GM12878 (cell line): ENCODE results near the gene TBC1D24. TPM values are rescaled to one million over a fixed set of nuclear protein-coding genes. Genes with fewer than 3 reads are reported as not detected.

Experiments used
- ATAC-seq: fragments of 200-7000 bp; cut with Tn5 transposase; 3 replicates; pipeline ENCODE4 v1.9.1; 2020; ENCODE audit warnings: mild to moderate bottlenecking, moderate library complexity
- BruUV-seq: library from RNA; stranded (reverse); fragments of 400-500 nt; replicated peaks from 2 replicates; lab custom pipeline; 2021; lab: Mats Ljungman, UMichigan
- CTCF ChIA-PET: fragments of 300-600 bp; sonication (Branson Sonifier 250); formaldehyde crosslinking; extraction: SDS; loops from one replicate; lab custom pipeline; 2021; ENCODE audit warnings: inconsistent platforms; lab: Yijun Ruan, JAX
- POLR2A ChIA-PET: fragments of 350-600 bp; formaldehyde crosslinking; extraction: SDS; loops from one replicate; lab custom pipeline; 2021; ENCODE audit warnings: inconsistent platforms; lab: Charles Lee
- RAD21 ChIA-PET: fragments of 300-600 bp; sonication (Branson Sonifier 250); formaldehyde crosslinking; loops from one replicate; lab custom pipeline; 2023; ENCODE audit warnings: antibody characterized with exemption; ENCODE audit not compliant: unreplicated experiment; lab: Charles Lee
- SMC1A ChIA-PET: fragments of 300-600 bp; sonication (Branson Sonifier 250); formaldehyde crosslinking; loops from one replicate; lab custom pipeline; 2023; ENCODE audit not compliant: unreplicated experiment, uncharacterized antibody; lab: Charles Lee
- DNase-seq: peaks from one replicate; pipeline ENCODE4 v3.0.0-alpha.2; 2011; ENCODE audit warnings: low read depth, low spot score
- FAIRE-seq: peaks from 3 replicates; lab custom pipeline; 2011; peaks lifted over from hg19 to GRCh38; lab: Jason Lieb, UNC
- H2AFZ ChIP-seq: 2 replicates; pipeline ENCODE4 v1.6.0; 2011; ENCODE audit warnings: low read depth, low read length, control low read depth; ENCODE audit not compliant: control insufficient read depth
- H3K27ac ChIP-seq: 2 replicates; pipeline ENCODE4 v1.5.1; 2011; ENCODE audit warnings: control low read depth; ENCODE audit not compliant: control insufficient read depth, insufficient read depth
- H3K27me3 ChIP-seq, 2 experiments: replicated peaks in 1 of 2; 2 replicates each; pipeline versions ENCODE4 v1.6.0 to v1.6.1; 2011; ENCODE audit warnings: low read length in 1 of 2; ENCODE audit not compliant: control insufficient read depth in 2 of 2, insufficient read depth in 2 of 2
- H3K36me3 ChIP-seq, 2 experiments: 2 replicates each; pipeline ENCODE4 v1.5.1; 2011; ENCODE audit warnings: low read length in 1 of 2; ENCODE audit not compliant: control insufficient read depth in 2 of 2, insufficient read depth in 2 of 2
- H3K4me1 ChIP-seq: 2 replicates; pipeline ENCODE4 v1.6.1; 2011; ENCODE audit warnings: mild to moderate bottlenecking, low read length, moderate library complexity, mixed read lengths; ENCODE audit not compliant: control insufficient read depth, insufficient read depth
- H3K4me2 ChIP-seq: 2 replicates; pipeline ENCODE4 v1.6.0; 2011; ENCODE audit warnings: control low read depth; ENCODE audit not compliant: control insufficient read depth, insufficient read depth
- H3K4me3 ChIP-seq: fragments of 200-600 bp; sonication (generic); 2 replicates; pipeline ENCODE4 v1.5.1; 2016
- H3K79me2 ChIP-seq: 2 replicates; pipeline ENCODE4 v1.6.0; 2011; ENCODE audit warnings: low read length; ENCODE audit not compliant: control insufficient read depth, insufficient read depth
- H3K9ac ChIP-seq: 2 replicates; pipeline ENCODE4 v1.8.0; 2011; ENCODE audit warnings: low read length, control low read depth, mixed read lengths; ENCODE audit not compliant: control insufficient read depth, insufficient read depth
- H3K9me3 ChIP-seq: replicated peaks from 3 replicates; pipeline ENCODE4 v1.5.1; 2011; ENCODE audit warnings: mild to moderate bottlenecking, low read length; ENCODE audit not compliant: control insufficient read depth, insufficient read depth
- H4K20me1 ChIP-seq: 2 replicates; pipeline ENCODE4 v1.6.0; 2011; ENCODE audit not compliant: control insufficient read depth, insufficient read depth
- ATF3 ChIP-seq: IDR thresholded peaks from 2 replicates; pipeline ENCODE4 v1.6.1; 2011; ENCODE audit warnings: low read depth, mild to moderate bottlenecking, low read length, moderate library complexity, borderline replicate concordance; ENCODE audit errors: extremely low read depth
- EGR1 ChIP-seq, 2 experiments: IDR thresholded peaks; 1 replicate in 1 of 2; 2 replicates in 1 of 2; pipeline ENCODE4 v1.6.1; 2011 to 2012; ENCODE audit warnings: low read depth in 2 of 2, low read length in 2 of 2, borderline replicate concordance in 1 of 2, mild to moderate bottlenecking in 1 of 2, moderate library complexity in 1 of 2
- IRF4 ChIP-seq: IDR thresholded peaks from 2 replicates; pipeline ENCODE4 v1.6.1; 2011; ENCODE audit warnings: low read depth, low read length
- MEF2B ChIP-seq: fragments of 450-650 bp; IDR thresholded peaks from 2 replicates; pipeline ENCODE4 v1.6.1; 2018; ENCODE audit warnings: mild to moderate bottlenecking, moderate library complexity; ENCODE audit not compliant: partially characterized antibody, poor library complexity, severe bottlenecking
- MTA3 ChIP-seq: IDR thresholded peaks from 2 replicates; pipeline ENCODE4 v1.6.1; 2012; ENCODE audit warnings: low read length, inconsistent platforms, borderline replicate concordance
- NFIC ChIP-seq: IDR thresholded peaks from 2 replicates; pipeline ENCODE4 v1.6.1; 2012; ENCODE audit warnings: low read depth, mild to moderate bottlenecking, inconsistent platforms, low read length, moderate library complexity
- NFYB ChIP-seq: IDR thresholded peaks from 2 replicates; pipeline ENCODE4 v1.6.1; 2011; ENCODE audit warnings: low read depth, mild to moderate bottlenecking, low read length, improper control_type of control experiment, moderate library complexity; ENCODE audit not compliant: insufficient read depth
- NKRF ChIP-seq: fragments of 450-650 bp; conservative IDR thresholded peaks from 2 replicates; pipeline ENCODE4 v1.6.1; 2017; ENCODE audit warnings: mild to moderate bottlenecking, moderate library complexity
- PKNOX1 ChIP-seq: fragments of 450-650 bp; IDR thresholded peaks from 2 replicates; pipeline ENCODE4 v1.6.1; 2016; ENCODE audit warnings: mild to moderate bottlenecking
- POLR2A ChIP-seq: IDR thresholded peaks from 2 replicates; pipeline ENCODE4 v1.6.1; 2011; ENCODE audit warnings: low read depth, mild to moderate bottlenecking, low read length
- RUNX3 ChIP-seq: IDR thresholded peaks from 2 replicates; pipeline ENCODE4 v1.6.1; 2012; ENCODE audit warnings: low read length, inconsistent platforms
- SIX5 ChIP-seq: IDR thresholded peaks from 2 replicates; pipeline ENCODE4 v1.6.1; 2011; ENCODE audit warnings: mild to moderate bottlenecking, low read depth, low read length, moderate library complexity; ENCODE audit not compliant: severe bottlenecking
- SMAD1 ChIP-seq: fragments of 450-650 bp; IDR thresholded peaks from 2 replicates; pipeline ENCODE4 v1.6.1; 2018; ENCODE audit warnings: mild to moderate bottlenecking, low read depth; ENCODE audit not compliant: partially characterized antibody
- SMAD5 ChIP-seq: IDR thresholded peaks from 2 replicates; pipeline ENCODE4 v1.6.1; 2016; ENCODE audit warnings: antibody characterized with exemption, low read depth
- SP1 ChIP-seq: IDR thresholded peaks from one replicate; pipeline ENCODE4 v1.6.1; 2011; ENCODE audit warnings: low read depth, low read length
- STAT1 ChIP-seq: fragments of 450-650 bp; conservative IDR thresholded peaks from 2 replicates; pipeline ENCODE4 v1.6.1; 2014; ENCODE audit warnings: antibody characterized with exemption, mild to moderate bottlenecking
- SUZ12 ChIP-seq: fragments of 200-600 bp; sonication (generic); IDR thresholded peaks from one replicate; pipeline ENCODE4 v1.6.1; 2018; ENCODE audit warnings: antibody characterized with exemption, mild to moderate bottlenecking; ENCODE audit not compliant: unreplicated experiment
- TARDBP ChIP-seq: IDR thresholded peaks from 2 replicates; pipeline ENCODE4 v1.6.1; 2016; ENCODE audit warnings: borderline replicate concordance
- TCF12 ChIP-seq: IDR thresholded peaks from 2 replicates; pipeline ENCODE4 v1.6.1; 2011; ENCODE audit warnings: low read depth, mild to moderate bottlenecking, low read length
- ZZZ3 ChIP-seq: IDR thresholded peaks from 2 replicates; pipeline ENCODE4 v1.6.1; 2011; ENCODE audit warnings: low read depth; ENCODE audit not compliant: control insufficient read depth, insufficient read length
- WGBS: methylation state at CpG from one replicate; pipeline ENCODE4 v1.1.6; 2016; ENCODE audit warnings: low lambda C conversion rate; ENCODE audit not compliant: insufficient replicate concordance, insufficient coverage; ENCODE audit errors: missing lambda C conversion rate; 5-methylcytosine and 5-hydroxymethylcytosine counted together
- in situ Hi-C: fragments of 300-500 bp; cut with MboI; formaldehyde crosslinking; loops from 9 replicates; pipeline ENCODE4 v1.14.3; 2018; ENCODE audit warnings: mixed read lengths
- intact Hi-C: fragments of 100-400 bp; cut with micrococcal nuclease; formaldehyde crosslinking; loops from one replicate; pipeline ENCODE4 v1.14.2; 2022; ENCODE audit not compliant: unreplicated experiment
- polyA plus RNA-seq, 11 experiments: library from polyadenylated mRNA; depleted of rRNA in 4 of 11; unstranded in 6 of 11; stranded (reverse) in 5 of 11; fragments of >200 nt; fragmentation: Nextera tagmentation in 4 of 11; fragmentation: Illumina TruSeq in 1 of 11; extraction: Ambion mirVana in 4 of 11; extraction: Trizol in 1 of 11; gene quantifications; 1 replicate in 1 of 11; 2 replicates in 10 of 11; pipeline versions ENCODE4 v1.2.1 to v1.2.3, GENCODE V29; 2011 to 2016; ENCODE audit warnings: inconsistent platforms in 2 of 11, missing spikeins in 2 of 11, low read depth in 1 of 11
- total RNA-seq, 4 experiments: library from RNA; depleted of rRNA in 3 of 4; stranded (reverse); fragments of >200 nt in 3 of 4; fragmentation: Illumina TruSeq in 1 of 4; extraction: Trizol in 1 of 4; gene quantifications; 2 replicates each; pipeline versions ENCODE4 v1.2.1 to v1.2.3, GENCODE V29; 2013 to 2021

The TBC1D24 gene
- total and polyA plus RNA-seq, 10 of the 15 experiments (the other 5 are each of a cell fraction or from before 2014, with no cell fraction given) = 1.1 to 9.6 (median 4.5) TPM

- Histone ChIP-seq H3K27me3 (no peaks in the 10 kb centered on the region), H3K79me2 (no peaks in the 10 kb centered on the region), H3K9me3 (no peaks in the 10 kb centered on the region), H3K36me3 (peaks cover 0 to 2% of the 10 kb centered on the region in 2 experiments; a peak in 2 of 4 replicates), H3K27ac (no peak overlapping the region), H3K4me2 (no peak overlapping the region), H3K9ac (no peak overlapping the region), H4K20me1 (no peaks in the 10 kb centered on the region), H3K4me1 (peaks cover 8% of the 10 kb centered on the region), H2AFZ (no peak overlapping the region), H3K4me3 (no peak overlapping the region)
- no peak for DNase-seq
- WGBS = 61% methylated on average over 17 of the region's 18 CpGs
- SMC1A ChIA-PET = interaction anchor here (0.7 to 2.5 kb wide), 6 partner anchors 10 to 252 kb away, joined by 3 to 17 read pairs (median 4); partner anchors contain the start of gene CCNF
- POLR2A ChIA-PET = interaction anchor here (0.9 to 1.5 kb wide), 4 partner anchors 34 to 233 kb away, joined by 3 to 7 read pairs (median 6); partner anchors contain the start of gene CCNF
- FAIRE-seq = no peak
- CTCF ChIA-PET = interaction anchor here (0.6 to 2.8 kb wide), 21 partner anchors 8 to 347 kb away, joined by 3 to 36 read pairs (median 5); partner anchors contain the start of genes CCNF, TEDC2 and TRAF7
- no TSS peak for BruUV-seq
- ATAC-seq = no peak
- in situ Hi-C loops (no loop called here), intact Hi-C loops (loop anchor here (2.0 to 10.0 kb wide), 4 partner anchors 69 to 307 kb away; partner anchors contain the start of genes ABCA3 and RNPS1)
- RAD21 ChIA-PET = interaction anchor here (0.8 to 2.0 kb wide), 10 partner anchors 8 to 559 kb away, joined by 3 to 16 read pairs (median 4); partner anchors contain the start of genes CCNF, ECI1 and MSRB1
- no peak for TF ChIP-seq SP1
- TF ChIP-seq NKRF = no peak
- TF ChIP-seq IRF4 = no peak
- no peak for TF ChIP-seq SIX5
- no peak for TF ChIP-seq ATF3
- TF ChIP-seq MEF2B = no peak
- TF ChIP-seq TARDBP = no peak
- no peak for TF ChIP-seq ZZZ3
- TF ChIP-seq EGR1 (IDR thresholded peaks at IDR 0.05; ENCODE audit: borderline replicate concordance in 1 of 2, low read depth in 2 of 2, low read length in 2 of 2) = no peak
- TF ChIP-seq SMAD1 = no peak
- TF ChIP-seq POLR2A = no peak
- no peak for TF ChIP-seq MTA3
- no peak for TF ChIP-seq RUNX3
- no peak for TF ChIP-seq STAT1
- no peak for TF ChIP-seq NFIC
- no peak for TF ChIP-seq SMAD5
- TF ChIP-seq NFYB = no peak
- no peak for TF ChIP-seq TCF12
- TF ChIP-seq SUZ12 = no peak
- no peak for TF ChIP-seq PKNOX1
These were observed 27.3 kb downstream of the TBC1D24 start for GRCh38 chr16:2501946-2502895.
